ENCODE data around the gene BRPF1. TPM values are rescaled to one million over a fixed set of nuclear protein-coding genes. Genes with fewer than 3 reads are reported as not detected.

BRPF1 gene
- total RNA-seq, 3 donors from 2014 or later = 14.3 to 23.7 (median 15.6) TPM

DNA sequence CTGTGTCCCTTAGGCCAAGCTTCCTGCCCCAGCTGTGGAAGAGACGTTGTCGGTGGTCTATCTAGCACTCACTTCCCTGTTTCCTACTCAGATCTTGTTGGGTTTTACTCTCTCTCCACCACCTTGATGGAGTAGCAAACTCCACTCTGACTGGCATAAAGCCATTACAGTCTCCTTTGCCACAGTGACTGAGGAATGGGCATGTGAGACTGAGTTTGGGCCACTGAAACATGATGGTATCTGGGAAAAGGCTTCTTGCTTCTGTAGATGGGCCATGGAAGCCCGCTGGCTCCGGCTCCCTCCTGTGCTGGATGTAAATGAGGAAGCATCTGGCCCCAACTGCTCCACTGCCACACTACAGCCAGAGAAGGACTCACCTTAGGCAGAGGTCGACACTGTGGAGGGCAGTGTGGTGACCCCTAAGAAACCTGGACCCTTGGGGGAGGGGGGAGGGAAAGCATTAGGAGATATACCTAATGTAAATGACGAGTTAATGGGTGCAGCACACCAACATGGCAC, 47.6 kb downstream of the BRPF1 start:
- H3K36me3 ChIP-seq (ENCODE audit: low read depth) = no peaks in the 10 kb centered on the region
- no peak for ATAC-seq
- no peak for DNase-seq
- intact Hi-C loops (cut with DNase I, micrococcal nuclease) = no loop called here
- no peaks in the 10 kb centered on the region for H3K9me3 ChIP-seq
- TF ChIP-seq, protein P1, sequence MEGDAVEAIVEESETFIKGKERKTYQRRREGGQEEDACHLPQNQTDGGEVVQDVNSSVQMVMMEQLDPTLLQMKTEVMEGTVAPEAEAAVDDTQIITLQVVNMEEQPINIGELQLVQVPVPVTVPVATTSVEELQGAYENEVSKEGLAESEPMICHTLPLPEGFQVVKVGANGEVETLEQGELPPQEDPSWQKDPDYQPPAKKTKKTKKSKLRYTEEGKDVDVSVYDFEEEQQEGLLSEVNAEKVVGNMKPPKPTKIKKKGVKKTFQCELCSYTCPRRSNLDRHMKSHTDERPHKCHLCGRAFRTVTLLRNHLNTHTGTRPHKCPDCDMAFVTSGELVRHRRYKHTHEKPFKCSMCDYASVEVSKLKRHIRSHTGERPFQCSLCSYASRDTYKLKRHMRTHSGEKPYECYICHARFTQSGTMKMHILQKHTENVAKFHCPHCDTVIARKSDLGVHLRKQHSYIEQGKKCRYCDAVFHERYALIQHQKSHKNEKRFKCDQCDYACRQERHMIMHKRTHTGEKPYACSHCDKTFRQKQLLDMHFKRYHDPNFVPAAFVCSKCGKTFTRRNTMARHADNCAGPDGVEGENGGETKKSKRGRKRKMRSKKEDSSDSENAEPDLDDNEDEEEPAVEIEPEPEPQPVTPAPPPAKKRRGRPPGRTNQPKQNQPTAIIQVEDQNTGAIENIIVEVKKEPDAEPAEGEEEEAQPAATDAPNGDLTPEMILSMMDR (IDR thresholded peaks at IDR 0.05) = no peak
- H3K4me3 ChIP-seq = no peak overlapping the region
- peaks cover 9% of the 10 kb centered on the region for H3K4me1 ChIP-seq (ENCODE audit: low read depth)

GRCh38 chr3:9779721-9780457, 48.4 kb downstream of the BRPF1 start:
- H3K9me3 ChIP-seq = no peaks in the 10 kb centered on the region
- TF ChIP-seq, protein P1 (IDR thresholded peaks at IDR 0.05) = no peak
- no peak overlapping the region for H3K4me3 ChIP-seq
- DNase-seq (peak in 1 of 3 donors; percentile 68), ATAC-seq (peak; percentile 62)
- H3K36me3 ChIP-seq (ENCODE audit: low read depth) = no peaks in the 10 kb centered on the region
- intact Hi-C loops (cut with DNase I, micrococcal nuclease) = no loop called here
- peaks cover 9% of the 10 kb centered on the region for H3K4me1 ChIP-seq (ENCODE audit: low read depth)

DNA sequence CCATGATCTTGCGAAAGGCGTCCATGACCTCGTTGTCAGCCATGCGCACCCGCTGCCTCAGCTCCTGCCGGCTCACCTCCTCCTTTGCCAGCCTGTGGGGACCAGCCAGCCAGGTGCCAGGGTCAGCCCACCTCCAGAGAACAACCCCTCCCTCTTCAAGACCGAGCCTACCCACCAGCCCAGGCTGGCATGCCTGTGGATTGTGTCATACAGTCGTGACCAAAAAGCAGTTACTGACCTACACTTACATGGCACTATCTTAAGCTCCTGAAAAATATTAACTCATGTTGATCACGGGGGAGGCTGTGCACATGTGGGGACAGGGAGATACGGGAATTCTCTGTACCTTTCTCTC, 48.9 kb downstream of the BRPF1 start:
- ATAC-seq (no peak), DNase-seq (no peak)
- Histone ChIP-seq H3K9me3 (no peaks in the 10 kb centered on the region), H3K36me3 (ENCODE audit: low read depth) (no peaks in the 10 kb centered on the region), H3K4me3 (no peak overlapping the region), H3K4me1 (ENCODE audit: low read depth) (peaks cover 9% of the 10 kb centered on the region)
- TF ChIP-seq, protein P1 (IDR thresholded peaks at IDR 0.05) = no peak
- intact Hi-C loops (cut with DNase I, micrococcal nuclease) = no loop called here

GRCh38 chr3:9780910-9781309, 49.4 kb downstream of the BRPF1 start:
- no peak for ATAC-seq
- DNase-seq = no peak
- H3K36me3 ChIP-seq (ENCODE audit: low read depth) = no peaks in the 10 kb centered on the region
- TF ChIP-seq, protein P1 (IDR thresholded peaks at IDR 0.05) = no peak
- intact Hi-C loops (cut with DNase I, micrococcal nuclease) = no loop called here
- no peak overlapping the region for H3K4me3 ChIP-seq
- H3K4me1 ChIP-seq (ENCODE audit: low read depth) = peaks cover 9% of the 10 kb centered on the region
- H3K9me3 ChIP-seq = no peaks in the 10 kb centered on the region

DNA sequence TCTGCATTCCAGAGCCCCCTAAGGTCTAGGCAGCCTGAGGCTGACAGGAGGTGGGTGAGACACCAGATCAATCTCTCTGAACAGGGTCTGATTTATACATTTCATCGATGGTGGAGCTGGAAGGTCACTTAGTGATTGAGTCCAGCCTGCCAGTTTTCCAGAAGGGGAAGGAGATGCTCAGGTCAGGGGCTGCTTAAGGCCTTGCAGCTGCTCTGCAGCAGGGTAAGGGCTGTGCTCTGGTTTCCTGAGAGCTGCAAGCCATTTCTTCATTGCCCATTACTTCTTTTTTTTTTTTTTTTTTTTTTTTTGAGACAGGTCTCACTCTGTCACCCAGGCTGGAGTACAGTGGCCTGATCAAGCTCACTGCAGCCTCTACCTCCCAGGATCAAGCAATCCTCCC, 50.0 kb downstream of the BRPF1 start:
- peaks cover 9% of the 10 kb centered on the region for H3K4me1 ChIP-seq (ENCODE audit: low read depth)
- no peaks in the 10 kb centered on the region for H3K36me3 ChIP-seq (ENCODE audit: low read depth)
- no peak for ATAC-seq
- no peak overlapping the region for H3K4me3 ChIP-seq
- TF ChIP-seq, protein P1 (IDR thresholded peaks at IDR 0.05) = no peak
- intact Hi-C loops (cut with DNase I, micrococcal nuclease) = no loop called here
- DNase-seq = no peak
- H3K9me3 ChIP-seq = no peaks in the 10 kb centered on the region
